HEK293 (cell line): ENCODE results near the gene CCDC178.
"Not testable (repeated sequence)": the region's sequence is repeated elsewhere in the genome, so short reads cannot be mapped to it uniquely, and the experiment has no call there.

Experiments used
- CTCF ChIA-PET: fragments of 350-600 bp; formaldehyde crosslinking; extraction: SDS; loops from one replicate; lab custom pipeline; 2021; ENCODE audit warnings: antibody characterized with exemption; lab: Yijun Ruan, JAX
- POLR2A ChIA-PET: fragments of 300-600 bp; formaldehyde crosslinking; extraction: SDS; loops from one replicate; lab custom pipeline; 2020; ENCODE audit warnings: antibody characterized with exemption, inconsistent platforms; lab: Yijun Ruan, JAX
- H3K27ac ChIP-seq: fragments of 200-500 bp; sonication (Bioruptor generic); 2 replicates; pipeline ENCODE4 v1.5.1; 2014; ENCODE audit warnings: low read depth, low read length, control low read depth, inconsistent platforms; ENCODE audit errors: extremely low read depth
- H3K36me3 ChIP-seq, 2 experiments: fragments of 200-500 bp in 1 of 2; sonication (Bioruptor generic) in 1 of 2; 1 replicate in 1 of 2; 2 replicates in 1 of 2; pipeline ENCODE4 v1.5.1; 2014 to 2017; ENCODE audit warnings: inconsistent platforms in 2 of 2, low read length in 2 of 2; ENCODE audit not compliant: control insufficient read depth in 2 of 2, insufficient read depth in 1 of 2
- H3K4me1 ChIP-seq: fragments of 200-500 bp; sonication (Bioruptor generic); 2 replicates; pipeline ENCODE4 v1.5.1; 2014; ENCODE audit warnings: mild to moderate bottlenecking, low read length, inconsistent platforms; ENCODE audit not compliant: control insufficient read depth, insufficient read depth
- H3K4me3 ChIP-seq: 2 replicates; pipeline ENCODE4 v1.5.1; 2011; ENCODE audit warnings: low read depth, mild to moderate bottlenecking, control low read depth, low read length, moderate library complexity
- H3K9me3 ChIP-seq: fragments of 200-500 bp; sonication (Bioruptor generic); 2 replicates; pipeline ENCODE4 v1.5.1; 2014; ENCODE audit warnings: low read depth, low read length, inconsistent platforms; ENCODE audit not compliant: control insufficient read depth, insufficient read depth
- BCL11B ChIP-seq: fragments of 450-650 bp; formaldehyde crosslinking; IDR thresholded peaks from 2 replicates; pipeline ENCODE4 v1.5.1; 2016; ENCODE audit warnings: low read depth, missing biosample characterization, missing genetic modification characterization
- EGR2 ChIP-seq: fragments of 450-650 bp; formaldehyde crosslinking; IDR thresholded peaks from 2 replicates; pipeline ENCODE4 v1.5.1; 2016; ENCODE audit warnings: low read depth, missing biosample characterization, missing genetic modification characterization
- GFI1B ChIP-seq: fragments of 450-650 bp; formaldehyde crosslinking; IDR thresholded peaks from 2 replicates; pipeline ENCODE4 v1.5.1; 2016; ENCODE audit warnings: missing biosample characterization, missing genetic modification characterization
- KLF10 ChIP-seq: fragments of 450-650 bp; IDR thresholded peaks from 2 replicates; pipeline ENCODE4 v1.5.1; 2018; ENCODE audit warnings: missing biosample characterization, mild to moderate bottlenecking, missing genetic modification characterization
- KLF9 ChIP-seq: fragments of 450-650 bp; formaldehyde crosslinking; IDR thresholded peaks from 2 replicates; pipeline ENCODE4 v1.5.1; 2016; ENCODE audit warnings: missing biosample characterization, missing genetic modification characterization, low read depth
- SCRT1 ChIP-seq: fragments of 450-650 bp; formaldehyde crosslinking; IDR thresholded peaks from 2 replicates; pipeline ENCODE4 v1.5.1; 2016; ENCODE audit warnings: missing biosample characterization, missing genetic modification characterization, borderline replicate concordance
- TRIM28 ChIP-seq: IDR thresholded peaks from 2 replicates; pipeline ENCODE4 v1.6.1; 2011; ENCODE audit warnings: low read length, control low read depth, borderline replicate concordance
- ZFHX2 ChIP-seq: fragments of 450-650 bp; formaldehyde crosslinking; conservative IDR thresholded peaks from 2 replicates; pipeline ENCODE4 v1.5.1; 2016; ENCODE audit warnings: missing biosample characterization, missing genetic modification characterization
- ZFP41 ChIP-seq: fragments of 450-650 bp; formaldehyde crosslinking; IDR thresholded peaks from 2 replicates; pipeline ENCODE4 v1.5.1; 2016; ENCODE audit warnings: missing biosample characterization, missing genetic modification characterization, borderline replicate concordance
- ZNF146 ChIP-seq: fragments of 450-650 bp; formaldehyde crosslinking; IDR thresholded peaks from 2 replicates; pipeline ENCODE4 v1.5.1; 2016; ENCODE audit warnings: missing biosample characterization, missing genetic modification characterization
- ZNF157 ChIP-seq: fragments of 450-650 bp; formaldehyde crosslinking; IDR thresholded peaks from 2 replicates; pipeline ENCODE4 v1.5.1; 2016; ENCODE audit warnings: missing biosample characterization, missing genetic modification characterization
- ZNF184 ChIP-seq: fragments of 450-650 bp; IDR thresholded peaks from 2 replicates; pipeline ENCODE4 v1.5.1; 2018; ENCODE audit warnings: missing biosample characterization, mild to moderate bottlenecking, missing genetic modification characterization
- ZNF221 ChIP-seq: fragments of 450-650 bp; formaldehyde crosslinking; IDR thresholded peaks from 2 replicates; pipeline ENCODE4 v1.5.1; 2017; ENCODE audit warnings: missing biosample characterization, missing genetic modification characterization, borderline replicate concordance
- ZNF239 ChIP-seq: fragments of 450-650 bp; formaldehyde crosslinking; IDR thresholded peaks from 2 replicates; pipeline ENCODE4 v1.5.1; 2016; ENCODE audit warnings: missing biosample characterization, missing genetic modification characterization
- ZNF280C ChIP-seq: fragments of 450-650 bp; formaldehyde crosslinking; IDR thresholded peaks from 2 replicates; pipeline ENCODE4 v1.5.1; 2016; ENCODE audit warnings: missing biosample characterization, missing genetic modification characterization
- ZNF404 ChIP-seq: fragments of 450-650 bp; formaldehyde crosslinking; IDR thresholded peaks from 2 replicates; pipeline ENCODE4 v1.5.1; 2017; ENCODE audit warnings: missing biosample characterization, missing genetic modification characterization
- ZNF433 ChIP-seq: fragments of 450-650 bp; formaldehyde crosslinking; IDR thresholded peaks from 2 replicates; pipeline ENCODE4 v1.5.1; 2016; ENCODE audit warnings: missing biosample characterization, missing genetic modification characterization, low read depth
- ZNF513 ChIP-seq: fragments of 450-650 bp; IDR thresholded peaks from 2 replicates; pipeline ENCODE4 v1.5.1; 2018; ENCODE audit warnings: missing biosample characterization, missing genetic modification characterization
- ZNF548 ChIP-seq: fragments of 450-650 bp; formaldehyde crosslinking; IDR thresholded peaks from 2 replicates; pipeline ENCODE4 v1.5.1; 2016; ENCODE audit warnings: missing biosample characterization, missing genetic modification characterization
- ZNF555 ChIP-seq: fragments of 450-650 bp; formaldehyde crosslinking; conservative IDR thresholded peaks from 2 replicates; pipeline ENCODE4 v1.5.1; 2017; ENCODE audit warnings: missing biosample characterization, mild to moderate bottlenecking, missing genetic modification characterization, inconsistent platforms
- ZNF561 ChIP-seq: fragments of 450-650 bp; IDR thresholded peaks from 2 replicates; pipeline ENCODE4 v1.5.1; 2018; ENCODE audit warnings: missing biosample characterization, missing genetic modification characterization, borderline replicate concordance
- ZNF707 ChIP-seq: fragments of 450-650 bp; formaldehyde crosslinking; IDR thresholded peaks from 2 replicates; pipeline ENCODE4 v1.5.1; 2016; ENCODE audit warnings: missing biosample characterization, missing genetic modification characterization
- ZNF830 ChIP-seq: fragments of 450-650 bp; IDR thresholded peaks from 2 replicates; pipeline ENCODE4 v1.5.0; 2018; ENCODE audit warnings: missing biosample characterization, missing genetic modification characterization, low read depth, mild to moderate bottlenecking, moderate library complexity
- ZSCAN23 ChIP-seq: fragments of 450-650 bp; formaldehyde crosslinking; IDR thresholded peaks from 2 replicates; pipeline ENCODE4 v1.5.1; 2016; ENCODE audit warnings: missing biosample characterization, missing genetic modification characterization
- TF ChIP-seq, protein P1 (sequence below): fragments of 450-650 bp; formaldehyde crosslinking; IDR thresholded peaks from 2 replicates; pipeline ENCODE4 v1.5.1; 2016; ENCODE audit warnings: missing biosample characterization, missing genetic modification characterization

CCDC178 gene

GRCh38 chr18:33339733-33340132 lies 100.8 kb downstream of the CCDC178 start:
- H3K4me3 ChIP-seq, H3K27ac ChIP-seq, POLR2A ChIA-PET, H3K4me1 ChIP-seq, CTCF ChIA-PET, H3K9me3 ChIP-seq, H3K36me3 ChIP-seq: not testable (repeated sequence)
- TF ChIP-seq ZNF707 (peak; percentile 79), TRIM28 (peak; percentile 23; the same call in 1 of the 2 replicates)

- POLR2A ChIA-PET = no interaction called here
- Histone ChIP-seq H3K4me3 (no peak overlapping the region), H3K9me3 (no peaks in the 10 kb centered on the region), H3K36me3 (no peaks in the 10 kb centered on the region), H3K27ac (no peak overlapping the region), H3K4me1 (no peaks in the 10 kb centered on the region)
- TF ChIP-seq EGR2 (no peak), ZNF548 (tag by site-specific recombination) (no peak), KLF9 (tag by site-specific recombination) (no peak)
- CTCF ChIA-PET = interaction anchor here (0.6 kb wide), 1 partner anchor 158 kb away, joined by 3 read pairs; no protein-coding TSS in a partner anchor
Measured at GRCh38 chr18:33334781-33335180, 105.7 kb downstream of the CCDC178 start.

DNA sequence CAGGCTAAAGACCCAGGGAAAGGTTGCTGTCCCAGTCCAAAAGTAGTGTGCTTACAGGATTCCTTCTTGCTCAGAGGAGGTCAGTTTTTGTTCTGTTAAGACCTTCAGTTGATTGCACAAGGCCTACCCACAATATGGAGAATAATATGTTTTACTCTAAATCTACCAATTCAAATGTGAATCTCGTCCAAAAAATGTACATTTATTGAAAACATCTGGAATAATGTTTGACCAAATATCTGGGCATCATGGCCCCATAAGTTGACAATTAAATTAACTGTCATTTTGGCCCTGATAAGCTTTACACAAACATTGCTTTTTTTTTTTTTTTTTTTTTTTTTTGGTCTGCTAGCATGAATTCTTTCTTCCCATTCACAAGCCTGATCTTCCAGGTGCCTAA lies 109.8 kb downstream of the CCDC178 start:
- no peak for TF ChIP-seq KLF10 (tag by site-specific recombination)
- TF ChIP-seq, protein P1, sequence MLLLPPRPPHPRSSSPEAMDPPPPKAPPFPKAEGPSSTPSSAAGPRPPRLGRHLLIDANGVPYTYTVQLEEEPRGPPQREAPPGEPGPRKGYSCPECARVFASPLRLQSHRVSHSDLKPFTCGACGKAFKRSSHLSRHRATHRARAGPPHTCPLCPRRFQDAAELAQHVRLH = no peak
- TF ChIP-seq ZNF221 (tag by site-specific recombination) = no peak
- TF ChIP-seq ZNF561 (tag by site-specific recombination) = no peak
- TF ChIP-seq ZNF830 (tag by site-specific recombination) = no peak
- no peak for TF ChIP-seq GFI1B
- TF ChIP-seq SCRT1 (tag by site-specific recombination) = no peak
- TF ChIP-seq BCL11B (tag by site-specific recombination) = no peak
- TF ChIP-seq ZFP41 (tag by site-specific recombination) = no peak
- TF ChIP-seq ZNF184 (tag by site-specific recombination) = no peak
- no peak for TF ChIP-seq ZNF146 (tag by site-specific recombination)
- no peak for TF ChIP-seq ZNF404 (tag by site-specific recombination)
- TF ChIP-seq ZNF433 (tag by site-specific recombination) = no peak
- TF ChIP-seq ZSCAN23 (tag by site-specific recombination) = no peak
- TF ChIP-seq ZFHX2 (tag by site-specific recombination) = no peak
- TF ChIP-seq ZNF513 (tag by site-specific recombination) = no peak
- no peak for TF ChIP-seq ZNF157 (tag by site-specific recombination)
- TF ChIP-seq ZNF280C (tag by site-specific recombination) = no peak
- no peak for TF ChIP-seq ZNF239 (tag by site-specific recombination)
- TF ChIP-seq ZNF555 (tag by site-specific recombination) = no peak
- no peak overlapping the region for H3K4me3 ChIP-seq
- ChIA-PET POLR2A (no interaction called here), CTCF (interaction anchor here (0.7 kb wide), 1 partner anchor 244 kb away, joined by 3 read pairs; no protein-coding TSS in a partner anchor)
- no peaks in the 10 kb centered on the region for H3K9me3 ChIP-seq
- H3K36me3 ChIP-seq = no peaks in the 10 kb centered on the region
- H3K27ac ChIP-seq = no peak overlapping the region
- no peaks in the 10 kb centered on the region for H3K4me1 ChIP-seq
